Spleen (tissue), 11 donors: ENCODE data around the gene LDLRAD4. TPM values are rescaled to one million over a fixed set of nuclear protein-coding genes. Genes with fewer than 3 reads are reported as not detected.

Experiments used
- DNase-seq: peaks from one replicate; pipeline ENCODE4 v3.0.0-alpha.2; 2020
- H3K27ac ChIP-seq, 8 donors: fragments of 200-600 bp; sonication (generic) in 7 of 8; 1 replicate in 4 of 8; 2 replicates in 4 of 8; pipeline versions ENCODE4 v1.5.0 to v1.8.0; 2016 to 2021; ENCODE audit warnings: inconsistent platforms in 4 of 8, mild to moderate bottlenecking in 4 of 8, moderate library complexity in 1 of 8
- H3K27me3 ChIP-seq, 7 donors: fragments of 200-600 bp; sonication (generic) in 6 of 7; replicated peaks in 1 of 7; 1 replicate in 4 of 7; 2 replicates in 3 of 7; pipeline versions ENCODE4 v1.5.0 to v1.8.0; 2016 to 2021; ENCODE audit warnings: inconsistent platforms in 3 of 7, mild to moderate bottlenecking in 1 of 7
- H3K36me3 ChIP-seq, 6 donors: fragments of 200-600 bp; sonication (generic) in 5 of 6; 1 replicate in 4 of 6; 2 replicates in 2 of 6; pipeline versions ENCODE4 v1.5.0 to v1.8.0; 2016 to 2021; ENCODE audit warnings: inconsistent platforms in 2 of 6
- H3K4me1 ChIP-seq, 6 donors: fragments of 200-600 bp; sonication (generic) in 5 of 6; 1 replicate in 3 of 6; 2 replicates in 3 of 6; pipeline versions ENCODE4 v1.5.0 to v1.8.0; 2016 to 2021; ENCODE audit warnings: inconsistent platforms in 3 of 6
- H3K4me3 ChIP-seq, 8 donors: fragments of 200-600 bp; sonication (generic) in 7 of 8; 1 replicate in 4 of 8; 2 replicates in 4 of 8; pipeline versions ENCODE4 v1.5.0 to v1.8.0; 2016 to 2021; ENCODE audit warnings: inconsistent platforms in 4 of 8, mild to moderate bottlenecking in 4 of 8, moderate library complexity in 2 of 8
- H3K9me3 ChIP-seq, 8 donors: fragments of 200-600 bp; sonication (generic) in 7 of 8; 1 replicate in 4 of 8; 2 replicates in 4 of 8; pipeline versions ENCODE4 v1.5.0 to v1.8.0; 2016 to 2021; ENCODE audit warnings: inconsistent platforms in 4 of 8
- CTCF ChIP-seq, 11 experiments: fragments of 200-600 bp in 7 of 11; fragments of 450-650 bp in 4 of 11; sonication (generic) in 4 of 11; IDR thresholded peaks in 8 of 11; conservative IDR thresholded peaks in 3 of 11; 1 replicate in 7 of 11; 2 replicates in 4 of 11; pipeline versions ENCODE4 v1.4.0 to v1.8.0; 2016 to 2021; ENCODE audit warnings: antibody characterized with exemption in 11 of 11, inconsistent platforms in 4 of 11, mild to moderate bottlenecking in 1 of 11
- POLR2A ChIP-seq, 3 donors: fragments of 450-650 bp; IDR thresholded peaks; one replicate each; pipeline ENCODE4 v1.5.1; 2017; ENCODE audit warnings: antibody characterized with exemption in 3 of 3, mild to moderate bottlenecking in 1 of 3
- POLR2AphosphoS5 ChIP-seq, 3 donors: sonication (generic); formaldehyde crosslinking; IDR thresholded peaks; one replicate each; pipeline ENCODE4 v1.5.1; 2017; ENCODE audit warnings: antibody characterized with exemption in 3 of 3
- WGBS, 5 donors: extraction: QIAGEN DNeasy Blood & Tissue Kit in 3 of 5; methylation state at CpG; one replicate each; pipeline versions ENCODE4 v1.1.5 to v1.1.7; 2013 to 2018; 5-methylcytosine and 5-hydroxymethylcytosine counted together
- intact Hi-C: fragments of 100-400 bp; cut with DNase I; formaldehyde crosslinking; loops from one replicate; pipeline ENCODE4 v1.15.0; 2023; ENCODE audit warnings: low total_unique reads
- polyA plus RNA-seq, 3 donors: library from polyadenylated mRNA; stranded (reverse); fragments of 200-250 nt; gene quantifications; one replicate each; pipeline ENCODE4 v1.2.1, GENCODE V29; 2013
- total RNA-seq, 7 donors: library from RNA; depleted of rRNA in 3 of 7; stranded (reverse); fragments of >200 nt in 3 of 7; fragmentation: NEBNext Ultra II Directional in 4 of 7; extraction: Animal tissue kit (Norgen Biotek cat#: 25700) in 4 of 7; gene quantifications; one replicate each; pipeline versions ENCODE4 v1.1.0 to v1.2.1, GENCODE V29; 2016 to 2021
- donor health status: healthy with polysubstance abuse.
- donor health status: DM: no; HTN: no; CAD: no; lungs with moderate emphysema.
- donor health status: DM: no; HTN: no; CAD: no.
- donor health status: Bipolar disorder and iron deficiency.
- donor health status: healthy.
- donor health status: DM: no; HTN: no; CAD: no.
- donor health status: DM: yes; HTN: yes; CAD: no.

LDLRAD4 gene
- total and polyA plus RNA-seq, 10 donors, result 4.5 to 80.8 (median 46.4) TPM

DNA sequence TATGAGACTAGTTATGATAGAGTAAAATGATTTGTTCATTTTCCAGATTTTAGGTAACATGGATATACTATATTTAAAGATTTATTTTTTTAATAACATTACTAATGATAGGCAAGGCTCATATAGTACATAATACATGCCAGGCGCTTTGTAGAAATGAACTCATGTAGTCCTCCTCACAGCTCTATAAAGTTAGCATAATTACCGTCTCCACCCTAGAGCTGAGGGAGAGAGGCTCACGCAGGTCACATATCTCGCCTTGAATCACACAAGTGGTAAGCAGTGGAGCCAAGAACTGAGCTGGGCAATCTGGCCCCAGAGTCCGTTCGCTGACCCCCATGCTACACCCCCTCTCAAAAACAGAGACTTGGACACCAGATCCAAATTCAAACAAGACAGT lies 285.3 kb downstream of the LDLRAD4 start:
- no peak for TF ChIP-seq POLR2A (IDR thresholded peaks at IDR 0.05)
- TF ChIP-seq POLR2AphosphoS5 (IDR thresholded peaks at IDR 0.05), result no peak
- no peak for TF ChIP-seq CTCF (IDR thresholded peaks at IDR 0.05 in 8 of 11, conservative IDR thresholded peaks at IDR 0.05 in 3 of 11)
- DNase-seq, result no peak
- H3K4me1 ChIP-seq, result peaks cover 0 to 31% (median 9%) of the 10 kb centered on the region in 6 donors
- peaks cover 0 to 2% (median 0%) of the 10 kb centered on the region in 6 donors for H3K36me3 ChIP-seq
- intact Hi-C loops, result no loop called here
- no peaks in the 10 kb centered on the region for H3K27me3 ChIP-seq
- no peak overlapping the region for H3K27ac ChIP-seq
- H3K9me3 ChIP-seq, result peaks cover 0 to under 1% (median 0%) of the 10 kb centered on the region in 8 donors
- no peak overlapping the region for H3K4me3 ChIP-seq
- WGBS, 5 donors, result 64 to 83% (median 75%) methylated on average over 6 of the region's 6 CpGs

GRCh38 chr18:13505780-13506345 lies 287.3 kb downstream of the LDLRAD4 start:
- no peak overlapping the region for H3K27ac ChIP-seq
- H3K27me3 ChIP-seq, result no peaks in the 10 kb centered on the region
- intact Hi-C loops, result no loop called here
- DNase-seq, result no peak
- peaks cover 0 to 29% (median 9%) of the 10 kb centered on the region in 6 donors for H3K4me1 ChIP-seq
- no peak overlapping the region for H3K4me3 ChIP-seq
- no peaks in the 10 kb centered on the region for H3K9me3 ChIP-seq
- WGBS, 5 donors, result 47 to 61% (median 52%) methylated on average over 12 of the region's 12 CpGs
- TF ChIP-seq CTCF (IDR thresholded peaks at IDR 0.05 in 8 of 11, conservative IDR thresholded peaks at IDR 0.05 in 3 of 11) (no peak), POLR2A (IDR thresholded peaks at IDR 0.05) (no peak), POLR2AphosphoS5 (IDR thresholded peaks at IDR 0.05) (no peak)
- H3K36me3 ChIP-seq, result no peaks in the 10 kb centered on the region

- intact Hi-C loops, result no loop called here
- peaks cover 0 to 14% (median 0%) of the 10 kb centered on the region in 6 donors for H3K36me3 ChIP-seq
- no peak for DNase-seq
- peaks cover 0 to 27% (median 1%) of the 10 kb centered on the region in 6 donors for H3K4me1 ChIP-seq
- TF ChIP-seq CTCF (IDR thresholded peaks at IDR 0.05 in 8 of 11, conservative IDR thresholded peaks at IDR 0.05 in 3 of 11), result no peak
- TF ChIP-seq POLR2A (IDR thresholded peaks at IDR 0.05), result no peak
- TF ChIP-seq POLR2AphosphoS5 (IDR thresholded peaks at IDR 0.05), result no peak
- H3K27ac ChIP-seq, result no peak overlapping the region
- H3K27me3 ChIP-seq, result no peaks in the 10 kb centered on the region
- 82 to 95% (median 86%) methylated on average over 2 of the region's 2 CpGs for WGBS, 5 donors
- H3K9me3 ChIP-seq, result no peaks in the 10 kb centered on the region
- no peak overlapping the region for H3K4me3 ChIP-seq
Measured at GRCh38 chr18:13510594-13510993, 292.0 kb downstream of the LDLRAD4 start.

GRCh38 chr18:13511961-13512577 lies 293.5 kb downstream of the LDLRAD4 start:
- no peak overlapping the region for H3K27ac ChIP-seq
- H3K4me3 ChIP-seq, result no peak overlapping the region
- WGBS, 5 donors, result 51 to 68% (median 56%) methylated on average over 6 of the region's 6 CpGs
- intact Hi-C loops, result no loop called here
- TF ChIP-seq CTCF (IDR thresholded peaks at IDR 0.05 in 8 of 11, conservative IDR thresholded peaks at IDR 0.05 in 3 of 11) (no peak), POLR2A (IDR thresholded peaks at IDR 0.05) (no peak), POLR2AphosphoS5 (IDR thresholded peaks at IDR 0.05) (no peak)
- no peaks in the 10 kb centered on the region for H3K9me3 ChIP-seq
- no peaks in the 10 kb centered on the region for H3K27me3 ChIP-seq
- peaks cover 0 to 29% (median under 1%) of the 10 kb centered on the region in 6 donors for H3K36me3 ChIP-seq
- DNase-seq, result no peak
- H3K4me1 ChIP-seq, result peaks cover 0 to 14% (median 1%) of the 10 kb centered on the region in 6 donors
